Measurements from ENCODE around the gene TMEM126A. TPM values are rescaled to one million over a fixed set of nuclear protein-coding genes. Genes with fewer than 3 reads are reported as not detected.
A peak's percentile ranks its signal among the peaks of the same experiment; 100 is the strongest.
"Not testable (repeated sequence)": the region's sequence is repeated elsewhere in the genome, so short reads cannot be mapped to it uniquely, and the experiment has no call there.

TMEM126A gene
- total RNA-seq, 6 donors from 2014 or later, result 7.4 to 27.0 (median 17.4) TPM

DNA sequence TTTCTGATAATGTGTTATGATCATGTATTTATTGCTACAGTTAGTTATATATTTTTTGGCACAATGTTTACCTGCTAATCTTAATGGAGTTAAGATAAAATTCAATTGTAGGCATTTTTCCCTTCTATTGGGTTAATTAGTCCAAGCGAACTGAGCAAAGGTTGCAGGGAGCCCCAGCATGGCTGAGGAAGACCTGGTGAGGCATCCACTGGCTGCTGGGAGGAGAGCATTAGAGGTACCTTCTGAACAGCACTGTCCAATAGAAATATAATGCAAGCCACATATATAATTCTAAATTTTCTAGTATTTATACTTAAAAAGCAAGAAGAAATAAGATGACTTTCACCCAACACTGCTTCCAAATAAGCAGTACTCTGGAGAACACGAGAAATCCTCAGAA lies 689 bp upstream of the TMEM126A start:
- H3K9me3 ChIP-seq, result no peaks in the 10 kb centered on the region
- peaks cover 9 to 24% (median 16%) of the 10 kb centered on the region in 4 donors for H3K4me1 ChIP-seq
- H3K27ac ChIP-seq, result peak overlapping the region; percentile 78 to 81 (median 80)
- 32 to 41% methylated on average over 2 of the region's 2 CpGs for WGBS, 2 donors
- H3K36me3 ChIP-seq, result no peaks in the 10 kb centered on the region
- TF ChIP-seq POLR2AphosphoS5 (IDR thresholded peaks at IDR 0.05) (no peak), POLR2A (IDR thresholded peaks at IDR 0.05) (no peak), EP300 (IDR thresholded peaks at IDR 0.05) (no peak)
- TF ChIP-seq, protein P1, sequence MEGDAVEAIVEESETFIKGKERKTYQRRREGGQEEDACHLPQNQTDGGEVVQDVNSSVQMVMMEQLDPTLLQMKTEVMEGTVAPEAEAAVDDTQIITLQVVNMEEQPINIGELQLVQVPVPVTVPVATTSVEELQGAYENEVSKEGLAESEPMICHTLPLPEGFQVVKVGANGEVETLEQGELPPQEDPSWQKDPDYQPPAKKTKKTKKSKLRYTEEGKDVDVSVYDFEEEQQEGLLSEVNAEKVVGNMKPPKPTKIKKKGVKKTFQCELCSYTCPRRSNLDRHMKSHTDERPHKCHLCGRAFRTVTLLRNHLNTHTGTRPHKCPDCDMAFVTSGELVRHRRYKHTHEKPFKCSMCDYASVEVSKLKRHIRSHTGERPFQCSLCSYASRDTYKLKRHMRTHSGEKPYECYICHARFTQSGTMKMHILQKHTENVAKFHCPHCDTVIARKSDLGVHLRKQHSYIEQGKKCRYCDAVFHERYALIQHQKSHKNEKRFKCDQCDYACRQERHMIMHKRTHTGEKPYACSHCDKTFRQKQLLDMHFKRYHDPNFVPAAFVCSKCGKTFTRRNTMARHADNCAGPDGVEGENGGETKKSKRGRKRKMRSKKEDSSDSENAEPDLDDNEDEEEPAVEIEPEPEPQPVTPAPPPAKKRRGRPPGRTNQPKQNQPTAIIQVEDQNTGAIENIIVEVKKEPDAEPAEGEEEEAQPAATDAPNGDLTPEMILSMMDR (IDR thresholded peaks at IDR 0.05), result no peak
- DNase-seq (no peak), ATAC-seq (ENCODE audit: low FRiP score in 2 of 2) (no peak)
- peak overlapping the region in 3 of 4 donors; percentile 49 to 67 (median 61) for H3K4me3 ChIP-seq
- no peaks in the 10 kb centered on the region for H3K27me3 ChIP-seq

DNA sequence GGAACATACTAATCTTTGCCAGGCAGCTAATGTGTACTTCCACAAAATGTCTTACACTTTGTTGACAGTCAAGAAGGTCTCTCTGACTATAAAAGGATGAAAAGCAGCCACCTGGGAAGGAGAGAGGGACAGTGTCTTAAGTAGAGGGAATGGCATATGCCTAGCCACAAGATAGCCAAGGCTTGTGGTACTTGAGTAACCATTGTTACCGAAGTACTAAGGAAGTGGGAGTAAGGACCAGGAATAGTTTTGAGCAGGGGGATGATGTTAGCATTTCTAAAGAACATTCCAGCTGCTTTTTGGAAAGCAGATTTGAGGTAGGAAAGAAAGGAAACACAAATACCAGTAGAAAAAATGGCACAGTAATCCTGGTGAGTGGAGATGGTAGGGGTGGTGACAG lies 3.4 kb downstream of the TMEM126A start:
- peaks cover 9 to 24% (median 16%) of the 10 kb centered on the region in 4 donors for H3K4me1 ChIP-seq
- no peaks in the 10 kb centered on the region for H3K27me3 ChIP-seq
- ATAC-seq (ENCODE audit: low FRiP score in 2 of 2) (no peak), DNase-seq (no peak)
- WGBS, 2 donors, result 80 to 100% methylated on average over 1 of the region's 1 CpG
- H3K27ac ChIP-seq, result no peak overlapping the region
- no peaks in the 10 kb centered on the region for H3K9me3 ChIP-seq
- H3K36me3 ChIP-seq, result peaks cover 0 to 28% (median under 1%) of the 10 kb centered on the region in 4 donors
- TF ChIP-seq, protein P1 (IDR thresholded peaks at IDR 0.05), result no peak
- no peak for TF ChIP-seq EP300 (IDR thresholded peaks at IDR 0.05)
- TF ChIP-seq POLR2A (IDR thresholded peaks at IDR 0.05), result no peak
- TF ChIP-seq POLR2AphosphoS5 (IDR thresholded peaks at IDR 0.05), result no peak
- H3K4me3 ChIP-seq, result no peak overlapping the region

DNA sequence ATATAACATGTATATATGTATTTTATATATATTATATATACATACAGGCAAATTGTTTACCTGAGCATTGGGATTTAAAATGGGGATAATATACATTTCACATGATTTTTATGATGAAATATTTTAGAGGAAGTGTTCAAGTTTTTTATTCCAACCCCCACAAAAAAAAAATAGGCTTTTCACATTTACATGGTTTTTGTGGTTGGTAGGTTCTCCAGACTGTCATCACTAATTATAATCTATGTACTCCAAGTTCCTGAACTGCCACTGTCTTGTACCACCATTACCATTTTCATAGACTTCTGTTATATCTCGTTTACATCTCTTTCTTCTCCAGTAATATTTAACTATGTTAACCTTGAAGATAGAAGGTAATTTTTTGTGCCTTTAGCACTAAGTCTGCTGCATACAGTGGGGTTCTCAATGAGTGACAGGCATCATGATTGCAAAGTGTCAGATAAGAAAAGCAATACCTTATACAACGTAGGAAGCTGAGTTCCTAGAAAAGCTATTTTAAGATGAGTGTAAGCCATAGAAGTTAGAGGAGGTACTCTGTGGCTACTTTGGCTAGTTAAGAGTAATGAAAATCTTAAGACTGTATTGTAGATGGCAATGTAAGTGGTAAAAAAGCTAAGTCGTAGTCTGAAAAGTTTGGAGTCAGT lies 5.2 kb downstream of the TMEM126A start:
- 59 to 63% methylated on average over 3 of the region's 3 CpGs for WGBS, 2 donors
- no peak for ATAC-seq (ENCODE audit: low FRiP score in 2 of 2)
- no peak for DNase-seq
- H3K4me1 ChIP-seq, result peaks cover 8 to 16% (median 12%) of the 10 kb centered on the region in 4 donors
- H3K36me3 ChIP-seq, result peaks cover 0 to 44% (median 6%) of the 10 kb centered on the region in 4 donors
- H3K4me3 ChIP-seq, result no peak overlapping the region
- no peak overlapping the region for H3K27ac ChIP-seq
- no peak for TF ChIP-seq POLR2AphosphoS5 (IDR thresholded peaks at IDR 0.05)
- TF ChIP-seq EP300 (IDR thresholded peaks at IDR 0.05), result no peak
- TF ChIP-seq, protein P1 (IDR thresholded peaks at IDR 0.05), result no peak
- no peak for TF ChIP-seq POLR2A (IDR thresholded peaks at IDR 0.05)
- H3K9me3 ChIP-seq, result no peaks in the 10 kb centered on the region
- H3K27me3 ChIP-seq, result no peaks in the 10 kb centered on the region

DNA sequence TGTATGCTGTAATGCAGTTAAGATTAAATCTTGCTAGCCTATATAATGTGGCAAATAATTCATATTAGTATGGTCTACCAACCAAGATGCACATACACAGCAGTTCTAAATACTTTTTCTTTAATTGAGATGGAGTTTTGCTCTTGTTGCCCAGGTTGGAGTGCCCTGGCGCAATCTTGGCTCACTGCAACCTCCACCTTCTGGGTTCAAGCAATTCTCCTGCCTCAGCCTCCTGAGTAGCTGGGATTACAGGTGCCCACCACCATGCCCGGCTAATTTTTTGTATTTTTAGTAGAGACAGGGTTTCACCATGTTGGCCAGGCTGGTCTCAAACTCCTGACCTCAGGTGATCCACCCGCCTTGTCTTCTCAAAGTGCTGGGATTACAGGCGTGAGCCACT lies 6.6 kb downstream of the TMEM126A start:
- Histone ChIP-seq H3K4me1 (peaks cover 9 to 20% (median 12%) of the 10 kb centered on the region in 4 donors), H3K36me3 (peaks cover 0 to 58% (median 6%) of the 10 kb centered on the region in 4 donors)
- H3K4me3 ChIP-seq; H3K27ac ChIP-seq; H3K27me3 ChIP-seq; DNase-seq; ATAC-seq (ENCODE audit: low FRiP score in 2 of 2); H3K9me3 ChIP-seq: not testable (repeated sequence)
- 95 to 97% methylated on average over 4 of the region's 4 CpGs for WGBS, 2 donors

DNA sequence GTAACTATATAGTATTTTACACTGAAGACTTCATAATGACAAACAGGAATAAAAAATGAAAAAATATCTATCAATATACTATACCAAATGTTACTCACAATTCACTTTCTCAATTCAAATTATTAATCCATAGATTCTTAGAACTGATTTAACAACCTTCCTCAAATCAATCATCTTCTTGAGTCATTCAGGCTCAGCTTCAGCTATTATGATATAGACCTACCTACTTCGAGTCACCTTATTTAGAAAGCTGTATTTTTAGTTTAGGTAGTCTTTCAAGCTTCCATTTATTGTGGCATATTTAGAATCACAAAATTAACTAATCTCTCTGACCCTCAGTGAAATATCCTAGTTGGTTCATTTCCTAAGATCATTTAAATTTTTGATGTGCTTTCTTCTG lies 9.0 kb downstream of the TMEM126A start:
- 85 to 91% methylated on average over 1 of the region's 1 CpG for WGBS, 2 donors
- H3K27me3 ChIP-seq, result no peaks in the 10 kb centered on the region
- no peaks in the 10 kb centered on the region for H3K9me3 ChIP-seq
- no peak for TF ChIP-seq POLR2AphosphoS5 (IDR thresholded peaks at IDR 0.05)
- TF ChIP-seq EP300 (IDR thresholded peaks at IDR 0.05), result no peak
- TF ChIP-seq, protein P1 (IDR thresholded peaks at IDR 0.05), result no peak
- no peak for TF ChIP-seq POLR2A (IDR thresholded peaks at IDR 0.05)
- no peak overlapping the region for H3K4me3 ChIP-seq
- H3K4me1 ChIP-seq, result peaks cover 24 to 36% (median 32%) of the 10 kb centered on the region in 4 donors
- DNase-seq (no peak), ATAC-seq (ENCODE audit: low FRiP score in 2 of 2) (no peak)
- H3K36me3 ChIP-seq, result peaks cover 0 to 81% (median 9%) of the 10 kb centered on the region in 4 donors
- H3K27ac ChIP-seq, result no peak overlapping the region

All from upper lobe of left lung (tissue), 6 donors.